Activated CD4-positive, alpha-beta T cell treated with anti-CD3 and anti-CD28 coated beads for 36 hours (primary cell): ENCODE data around the gene NMUR2. TPM values are rescaled to one million over a fixed set of nuclear protein-coding genes. Genes with fewer than 3 reads are reported as not detected.

Source experiments
- ATAC-seq: fragments of 200-7000 bp; cut with Tn5 transposase; one replicate; pipeline ENCODE4 v1.10.0; 2021; ENCODE audit warnings: mild to moderate bottlenecking, moderate library complexity
- CTCF ChIA-PET: fragments of 350-600 bp; sonication (Branson Sonifier 250); formaldehyde crosslinking; loops from one replicate; lab custom pipeline; 2021; ENCODE audit warnings: antibody characterized with exemption; lab: Charles Lee
- POLR2A ChIA-PET: fragments of 350-600 bp; sonication (Branson Sonifier 250); formaldehyde crosslinking; loops from one replicate; lab custom pipeline; 2021; ENCODE audit warnings: antibody characterized with exemption, inconsistent platforms; lab: Charles Lee
- DNase-seq: peaks from one replicate; pipeline ENCODE4 v3.0.0-alpha.2; 2020
- H3K27ac Mint-ChIP-seq: one replicate; pipeline ENCODE4 v1.8.0; 2021; ENCODE audit warnings: mixed read lengths
- H3K27me3 Mint-ChIP-seq: one replicate; pipeline ENCODE4 v1.8.0; 2021; ENCODE audit warnings: mixed read lengths
- H3K36me3 Mint-ChIP-seq: one replicate; pipeline ENCODE4 v1.8.0; 2021; ENCODE audit warnings: low read depth, mixed read lengths
- H3K4me1 Mint-ChIP-seq: one replicate; pipeline ENCODE4 v1.8.0; 2021; ENCODE audit warnings: mixed read lengths
- H3K4me3 Mint-ChIP-seq: one replicate; pipeline ENCODE4 v1.8.0; 2021; ENCODE audit warnings: mild to moderate bottlenecking, moderate library complexity, mixed read lengths
- H3K9me3 Mint-ChIP-seq: one replicate; pipeline ENCODE4 v1.8.0; 2021; ENCODE audit warnings: low read depth, mixed read lengths
- intact Hi-C, 2 experiments: fragments of 100-400 bp; cut with DNase I in 1 of 2; cut with micrococcal nuclease in 1 of 2; formaldehyde crosslinking; loops; one replicate each; pipeline versions ENCODE4 v1.14.2 to v1.15.1; 2022 to 2024; cut with DNase I, micrococcal nuclease
- total RNA-seq, 2 experiments: library from RNA; stranded (reverse); gene quantifications; one replicate each; pipeline ENCODE4 v1.2.3, GENCODE V29; 2021

Gene NMUR2
- total RNA-seq, 2 experiments from 2014 or later = not detected

DNA sequence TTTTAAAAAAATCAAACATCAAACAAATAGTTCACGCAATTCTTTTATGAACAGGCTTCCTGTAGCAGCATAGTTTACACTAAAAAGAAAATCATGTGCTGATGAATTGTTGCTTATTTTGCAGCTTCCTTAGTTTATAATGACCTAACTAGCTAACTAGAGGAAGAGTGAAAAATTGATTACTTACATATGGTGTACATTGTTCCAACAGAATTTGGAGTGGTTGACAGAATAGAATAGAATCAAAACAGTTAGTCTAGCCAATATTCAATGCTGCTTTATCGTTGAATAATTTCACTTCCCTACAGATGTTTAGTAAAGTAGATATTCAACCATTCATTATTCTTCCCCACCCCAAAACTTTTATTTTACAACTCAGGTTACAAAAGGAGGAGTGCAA is 4.2 kb downstream of the NMUR2 start:
- ATAC-seq = no peak
- DNase-seq = no peak
- Mint-ChIP-seq H3K27ac (no peak overlapping the region), H3K9me3 (no peaks in the 10 kb centered on the region), H3K27me3 (peaks cover 6% of the 10 kb centered on the region), H3K4me1 (no peaks in the 10 kb centered on the region), H3K36me3 (no peaks in the 10 kb centered on the region), H3K4me3 (no peak overlapping the region)
- ChIA-PET POLR2A (no interaction called here), CTCF (interaction anchor here (0.6 kb wide), 2 partner anchors 17 to 855 kb away, joined by 3 read pairs; no protein-coding TSS in a partner anchor)
- intact Hi-C loops = no loop called here

DNA sequence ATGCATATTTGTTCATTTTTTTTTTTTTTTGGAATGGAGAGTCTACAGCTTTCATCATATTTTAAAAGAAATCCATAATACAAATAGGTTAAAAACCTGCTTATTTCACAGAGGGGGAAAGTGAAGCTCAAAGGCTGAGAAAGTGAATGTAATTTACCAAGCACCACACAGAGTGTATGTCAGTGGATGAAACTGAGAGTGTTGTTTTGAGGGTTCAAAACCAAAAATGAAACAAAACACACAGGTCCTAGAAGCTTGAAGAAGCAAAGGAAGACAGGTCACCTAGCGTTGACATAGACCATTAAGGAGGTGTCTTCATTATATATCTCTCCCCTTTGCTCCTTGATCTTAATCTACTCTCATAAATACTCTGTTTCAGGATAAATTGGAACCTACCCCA is 7.5 kb downstream of the NMUR2 start:
- no peaks in the 10 kb centered on the region for H3K36me3 Mint-ChIP-seq

DNA sequence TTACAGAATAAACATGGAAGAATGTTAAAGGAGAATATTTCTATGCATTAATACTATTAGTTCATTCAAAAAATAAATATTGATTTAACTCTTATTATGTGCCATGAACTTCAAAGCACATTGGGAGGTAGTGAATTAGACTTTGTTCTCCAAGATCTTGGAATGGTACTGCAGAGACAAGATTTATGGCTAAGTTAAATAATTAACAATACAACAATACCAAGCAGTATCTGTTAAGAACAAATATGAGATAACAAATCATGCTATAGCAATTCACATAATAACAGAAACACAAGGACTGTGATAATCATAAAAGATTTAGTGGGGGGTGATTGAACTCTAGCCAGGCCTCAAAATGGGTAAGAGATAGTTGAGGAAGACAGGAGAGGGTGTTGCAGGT is 11.6 kb downstream of the NMUR2 start:
- ATAC-seq (no peak), DNase-seq (no peak)
- Mint-ChIP-seq H3K27me3 (peaks cover 3% of the 10 kb centered on the region), H3K4me1 (no peaks in the 10 kb centered on the region), H3K9me3 (peaks cover 2% of the 10 kb centered on the region), H3K4me3 (no peak overlapping the region), H3K27ac (no peak overlapping the region), H3K36me3 (no peaks in the 10 kb centered on the region)
- intact Hi-C loops = no loop called here
- ChIA-PET CTCF (no interaction called here), POLR2A (no interaction called here)

More for the DNA sequence above, 7.5 kb downstream of the NMUR2 start:
- H3K27me3 Mint-ChIP-seq = peaks cover 6% of the 10 kb centered on the region
- no peak overlapping the region for H3K4me3 Mint-ChIP-seq
- DNase-seq = no peak
- H3K27ac Mint-ChIP-seq = no peak overlapping the region
- ChIA-PET POLR2A (no interaction called here), CTCF (interaction anchor here (2.2 kb wide), 1 partner anchor 8 kb away, joined by 6 read pairs; the partner anchor contains the start of gene NMUR2)
- intact Hi-C loops = no loop called here
- ATAC-seq = peak; percentile 33
- H3K9me3 Mint-ChIP-seq = no peaks in the 10 kb centered on the region
- no peaks in the 10 kb centered on the region for H3K4me1 Mint-ChIP-seq

DNA sequence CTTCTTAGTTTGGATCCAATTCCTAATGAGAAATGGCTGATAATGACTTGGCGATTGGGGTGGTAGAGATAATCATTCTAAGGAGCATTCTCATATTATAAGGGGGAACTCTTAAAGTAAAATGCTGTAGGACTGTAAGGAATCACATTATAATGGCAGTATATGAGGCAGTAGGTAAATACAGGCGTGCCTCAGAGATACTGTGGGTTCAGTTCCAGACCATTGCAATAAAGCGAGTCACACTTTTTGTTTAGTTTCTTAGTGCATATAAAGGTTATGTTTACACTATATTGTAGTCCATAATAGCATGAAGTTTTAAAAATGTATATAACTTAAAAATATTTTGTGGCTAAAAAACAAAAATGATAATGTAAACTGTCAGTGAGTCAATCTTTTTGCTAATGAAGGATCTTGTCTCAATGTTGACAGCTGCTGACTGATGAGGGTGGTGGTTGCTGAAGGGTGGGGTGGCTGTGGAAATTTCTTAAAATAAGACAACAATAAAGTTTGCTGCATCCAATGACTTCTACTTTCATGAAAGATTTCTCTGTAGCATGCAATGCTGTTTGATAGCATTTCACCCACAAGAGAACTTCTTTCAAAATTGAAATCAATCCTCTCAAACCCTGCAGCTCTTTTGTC is 15.8 kb downstream of the NMUR2 start:
- Mint-ChIP-seq H3K36me3 (no peaks in the 10 kb centered on the region), H3K27me3 (no peaks in the 10 kb centered on the region), H3K9me3 (peaks cover 2% of the 10 kb centered on the region), H3K4me1 (no peaks in the 10 kb centered on the region), H3K27ac (no peak overlapping the region), H3K4me3 (no peak overlapping the region)
- CTCF ChIA-PET = no interaction called here
- no peak for DNase-seq
- intact Hi-C loops = loop anchor here in 1 of 2 experiments (10.0 kb wide), 1 partner anchor 115 kb away; no protein-coding TSS in a partner anchor
- POLR2A ChIA-PET = no interaction called here
- ATAC-seq = no peak

- Mint-ChIP-seq H3K9me3 (peaks cover 2% of the 10 kb centered on the region), H3K4me1 (no peaks in the 10 kb centered on the region), H3K4me3 (no peak overlapping the region), H3K27me3 (no peaks in the 10 kb centered on the region), H3K36me3 (no peaks in the 10 kb centered on the region), H3K27ac (no peak overlapping the region)
- intact Hi-C loops = loop anchor here in 1 of 2 experiments (10.0 kb wide), 1 partner anchor 116 kb away; no protein-coding TSS in a partner anchor
- no peak for ATAC-seq
- POLR2A ChIA-PET = no interaction called here
- no peak for DNase-seq
- CTCF ChIA-PET = no interaction called here
These were observed 16.5 kb downstream of the NMUR2 start for GRCh38 chr5:152388610-152389009.

- peaks cover 2% of the 10 kb centered on the region for H3K9me3 Mint-ChIP-seq
- H3K4me3 Mint-ChIP-seq = no peak overlapping the region
- H3K27me3 Mint-ChIP-seq = peaks cover 6% of the 10 kb centered on the region
- ChIA-PET POLR2A (no interaction called here), CTCF (interaction anchor here (0.6 kb wide), 1 partner anchor 541 kb away, joined by 3 read pairs; no protein-coding TSS in a partner anchor)
- H3K4me1 Mint-ChIP-seq = no peaks in the 10 kb centered on the region
- intact Hi-C loops = loop anchor here in 1 of 2 experiments (10.0 kb wide), 1 partner anchor 124 kb away; no protein-coding TSS in a partner anchor
- no peak overlapping the region for H3K27ac Mint-ChIP-seq
- DNase-seq = no peak
- no peak for ATAC-seq
- no peaks in the 10 kb centered on the region for H3K36me3 Mint-ChIP-seq
These were observed 24.5 kb downstream of the NMUR2 start for GRCh38 chr5:152380415-152381123.

- ChIA-PET CTCF (no interaction called here), POLR2A (no interaction called here)
- no peak for ATAC-seq
- Mint-ChIP-seq H3K9me3 (peaks cover 2% of the 10 kb centered on the region), H3K4me3 (no peak overlapping the region), H3K36me3 (no peaks in the 10 kb centered on the region), H3K27me3 (peaks cover 9% of the 10 kb centered on the region), H3K27ac (no peak overlapping the region), H3K4me1 (no peaks in the 10 kb centered on the region)
- DNase-seq = no peak
- intact Hi-C loops = loop anchor here in 1 of 2 experiments (1.0 kb wide), 1 partner anchor 126 kb away; no protein-coding TSS in a partner anchor
These were observed 25.7 kb downstream of the NMUR2 start for GRCh38 chr5:152379331-152379730.

DNA sequence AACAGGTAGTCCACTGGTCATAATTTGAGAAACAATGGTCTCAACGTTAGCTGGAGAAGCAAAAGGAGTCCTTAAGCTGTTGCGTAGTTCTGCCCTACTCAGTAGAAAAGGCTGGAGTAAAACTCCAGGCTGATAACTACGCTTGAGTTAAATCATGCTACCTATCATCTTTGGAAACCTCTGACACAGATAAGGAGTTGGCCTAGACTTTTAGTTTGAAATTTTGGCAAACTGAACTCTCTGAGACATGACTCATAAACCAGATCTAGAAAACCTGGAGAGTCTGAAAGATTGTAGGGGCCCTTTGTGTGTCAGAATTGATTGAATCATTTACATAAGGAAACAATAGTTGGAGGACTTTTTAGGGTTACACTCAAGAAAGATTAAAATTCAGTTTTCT is 26.3 kb downstream of the NMUR2 start:
- H3K27ac Mint-ChIP-seq = no peak overlapping the region
- H3K36me3 Mint-ChIP-seq = no peaks in the 10 kb centered on the region
- no peak for ATAC-seq
- no peak for DNase-seq
- H3K4me1 Mint-ChIP-seq = no peaks in the 10 kb centered on the region
- peaks cover 2% of the 10 kb centered on the region for H3K9me3 Mint-ChIP-seq
- no peak overlapping the region for H3K4me3 Mint-ChIP-seq
- intact Hi-C loops = loop anchor here in 1 of 2 experiments (1.0 kb wide), 1 partner anchor 127 kb away; no protein-coding TSS in a partner anchor
- CTCF ChIA-PET = interaction anchor here (0.7 kb wide), 1 partner anchor 126 kb away, joined by 3 read pairs; no protein-coding TSS in a partner anchor
- peaks cover 9% of the 10 kb centered on the region for H3K27me3 Mint-ChIP-seq
- POLR2A ChIA-PET = no interaction called here

GRCh38 chr5:152376886-152377285 is 28.2 kb downstream of the NMUR2 start:
- intact Hi-C loops = no loop called here
- Mint-ChIP-seq H3K27ac (no peak overlapping the region), H3K4me3 (no peak overlapping the region), H3K4me1 (no peaks in the 10 kb centered on the region), H3K9me3 (peaks cover under 1% of the 10 kb centered on the region), H3K36me3 (no peaks in the 10 kb centered on the region), H3K27me3 (peaks cover 9% of the 10 kb centered on the region)
- ATAC-seq (no peak), DNase-seq (no peak)
- POLR2A ChIA-PET = no interaction called here
- CTCF ChIA-PET = no interaction called here

- no peak for ATAC-seq
- POLR2A ChIA-PET = no interaction called here
These were observed 30.3 kb downstream of the NMUR2 start for GRCh38 chr5:152374711-152375275.

DNA sequence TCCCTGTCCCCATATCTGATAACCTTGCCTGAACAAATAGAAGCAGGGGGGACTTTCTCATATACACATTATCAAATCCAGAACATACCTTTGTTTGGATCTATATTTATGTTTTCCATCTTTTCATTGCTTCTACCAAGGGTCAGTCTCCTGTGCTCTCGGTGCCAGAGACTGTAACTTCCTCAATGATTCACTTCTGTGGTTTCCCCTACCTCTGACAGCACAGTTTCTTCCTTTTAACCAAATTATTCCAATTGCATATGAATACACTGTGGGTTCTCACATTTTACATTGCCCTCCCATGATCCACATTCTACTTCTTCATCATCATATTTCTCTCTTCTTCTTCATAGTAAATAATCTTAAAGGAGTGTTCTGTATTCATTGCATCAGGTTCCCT is 32.2 kb downstream of the NMUR2 start:
- Mint-ChIP-seq H3K36me3 (no peaks in the 10 kb centered on the region), H3K9me3 (no peaks in the 10 kb centered on the region), H3K4me1 (no peaks in the 10 kb centered on the region), H3K27ac (no peak overlapping the region), H3K27me3 (peaks cover 12% of the 10 kb centered on the region), H3K4me3 (no peak overlapping the region)
- DNase-seq (no peak), ATAC-seq (no peak)
- ChIA-PET CTCF (no interaction called here), POLR2A (no interaction called here)
- intact Hi-C loops = no loop called here

More at GRCh38 chr5:152374711-152375275, 30.3 kb downstream of the NMUR2 start:
- no peaks in the 10 kb centered on the region for H3K36me3 Mint-ChIP-seq
- no peaks in the 10 kb centered on the region for H3K4me1 Mint-ChIP-seq
- CTCF ChIA-PET = interaction anchor here (0.5 to 0.7 kb wide), 2 partner anchors 25 to 289 kb away, joined by 3 read pairs; no protein-coding TSS in a partner anchor
- H3K9me3 Mint-ChIP-seq = no peaks in the 10 kb centered on the region
- H3K27me3 Mint-ChIP-seq = peaks cover 11% of the 10 kb centered on the region
- DNase-seq = no peak
- intact Hi-C loops = no loop called here
- no peak overlapping the region for H3K27ac Mint-ChIP-seq
- no peak overlapping the region for H3K4me3 Mint-ChIP-seq
